Naive thymus-derived CD4-positive, alpha-beta T cell (primary cell): ENCODE results near the gene SYT15B. TPM values are rescaled to one million over a fixed set of nuclear protein-coding genes. Genes with fewer than 3 reads are reported as not detected.
"Not testable (repeated sequence)": the region's sequence is repeated elsewhere in the genome, so short reads cannot be mapped to it uniquely, and the experiment has no call there.

Source experiments
- ATAC-seq: fragments of 150-1000 bp; cut with Tn5 transposase; 2 replicates; pipeline ENCODE4 v1.10.0; 2021; ENCODE audit warnings: mild to moderate bottlenecking, moderate library complexity
- CTCF ChIA-PET: fragments of 350-600 bp; sonication (Branson Sonifier 250); formaldehyde crosslinking; loops from one replicate; lab custom pipeline; 2021; ENCODE audit warnings: antibody characterized with exemption; lab: Charles Lee
- POLR2A ChIA-PET: fragments of 350-600 bp; sonication (Branson Sonifier 250); formaldehyde crosslinking; loops from one replicate; lab custom pipeline; 2021; ENCODE audit warnings: antibody characterized with exemption, inconsistent platforms; lab: Charles Lee
- DNase-seq, 9 donors: peaks; one replicate each; pipeline versions ENCODE4 v3.0.0 to v3.0.0-alpha.2; 2020 to 2022; ENCODE audit warnings: mixed read lengths in 1 of 9
- H3K27ac ChIP-seq: one replicate; pipeline ENCODE4 v1.7.0; 2013; ENCODE audit warnings: mild to moderate bottlenecking, low read depth, low read length, moderate library complexity
- H3K27me3 ChIP-seq, 2 donors: one replicate each; pipeline ENCODE4 v1.7.0; 2013; ENCODE audit warnings: low read length in 2 of 2, mild to moderate bottlenecking in 2 of 2, moderate library complexity in 2 of 2; ENCODE audit not compliant: control insufficient read depth in 2 of 2, insufficient read depth in 2 of 2
- H3K36me3 ChIP-seq, 3 experiments: 1 replicate in 2 of 3; 2 replicates in 1 of 3; pipeline ENCODE4 v1.7.0; 2013; ENCODE audit warnings: low read length in 3 of 3, mild to moderate bottlenecking in 3 of 3, moderate library complexity in 1 of 3; ENCODE audit not compliant: insufficient read depth in 3 of 3, control insufficient read depth in 2 of 3
- H3K4me1 ChIP-seq, 2 donors: one replicate each; pipeline ENCODE4 v1.7.0; 2013; ENCODE audit warnings: low read length in 2 of 2, mild to moderate bottlenecking in 2 of 2, moderate library complexity in 1 of 2; ENCODE audit not compliant: control insufficient read depth in 2 of 2, insufficient read depth in 2 of 2
- H3K4me3 ChIP-seq: 2 replicates; pipeline ENCODE4 v1.7.0; 2013; ENCODE audit warnings: mild to moderate bottlenecking, low read length
- H3K9me3 ChIP-seq, 3 experiments: 1 replicate in 2 of 3; 2 replicates in 1 of 3; pipeline ENCODE4 v1.7.0; 2013; ENCODE audit warnings: low read length in 3 of 3; ENCODE audit not compliant: control insufficient read depth in 2 of 3
- H3K27ac Mint-ChIP-seq, 9 donors: one replicate each; pipeline ENCODE4 v1.8.0; 2020 to 2022; ENCODE audit warnings: mixed read lengths in 9 of 9, mild to moderate bottlenecking in 8 of 9, moderate library complexity in 5 of 9, inconsistent platforms in 2 of 9
- H3K27me3 Mint-ChIP-seq, 5 donors: one replicate each; pipeline ENCODE4 v1.8.0; 2021 to 2022; ENCODE audit warnings: mixed read lengths in 5 of 5, mild to moderate bottlenecking in 1 of 5
- H3K36me3 Mint-ChIP-seq, 5 donors: one replicate each; pipeline ENCODE4 v1.8.0; 2020 to 2022; ENCODE audit warnings: mixed read lengths in 5 of 5, mild to moderate bottlenecking in 3 of 5, inconsistent platforms in 1 of 5
- H3K4me1 Mint-ChIP-seq, 7 donors: one replicate each; pipeline ENCODE4 v1.8.0; 2020 to 2022; ENCODE audit warnings: mixed read lengths in 7 of 7, mild to moderate bottlenecking in 3 of 7, inconsistent platforms in 1 of 7
- H3K4me3 Mint-ChIP-seq, 10 donors: one replicate each; pipeline ENCODE4 v1.8.0; 2020 to 2022; ENCODE audit warnings: mild to moderate bottlenecking in 10 of 10, mixed read lengths in 10 of 10, moderate library complexity in 6 of 10, inconsistent platforms in 2 of 10
- H3K9me3 Mint-ChIP-seq, 11 donors: one replicate each; pipeline ENCODE4 v1.8.0; 2020 to 2022; ENCODE audit warnings: mixed read lengths in 11 of 11, mild to moderate bottlenecking in 4 of 11, inconsistent platforms in 1 of 11, moderate library complexity in 1 of 11
- intact Hi-C, 2 donors: fragments of 100-400 bp; cut with micrococcal nuclease; formaldehyde crosslinking; loops; one replicate each; pipeline ENCODE4 v1.15.1; 2023
- polyA plus RNA-seq, 2 donors: library from polyadenylated mRNA; unstranded; fragments of 300-500 nt; fragmentation: Illumina TruSeq; gene quantifications; one replicate each; pipeline ENCODE4 v1.2.3, GENCODE V29; 2021
- total RNA-seq, 6 experiments: library from RNA in 5 of 6; stranded (reverse) in 5 of 6; gene quantifications; 1 replicate in 5 of 6; 2 replicates in 1 of 6; pipeline ENCODE4 v1.2.3 and lab custom pipeline; 2021 to 2026

SYT15B gene
- total RNA-seq (under 1 TPM in 3 of 5 experiments, not detected in 2; 0.12 to 0.24 (median 0.17) TPM), polyA plus RNA-seq (not detected), total RNA-seq (lab: John Stamatoyannopoulos, UW) (not detected)

DNA sequence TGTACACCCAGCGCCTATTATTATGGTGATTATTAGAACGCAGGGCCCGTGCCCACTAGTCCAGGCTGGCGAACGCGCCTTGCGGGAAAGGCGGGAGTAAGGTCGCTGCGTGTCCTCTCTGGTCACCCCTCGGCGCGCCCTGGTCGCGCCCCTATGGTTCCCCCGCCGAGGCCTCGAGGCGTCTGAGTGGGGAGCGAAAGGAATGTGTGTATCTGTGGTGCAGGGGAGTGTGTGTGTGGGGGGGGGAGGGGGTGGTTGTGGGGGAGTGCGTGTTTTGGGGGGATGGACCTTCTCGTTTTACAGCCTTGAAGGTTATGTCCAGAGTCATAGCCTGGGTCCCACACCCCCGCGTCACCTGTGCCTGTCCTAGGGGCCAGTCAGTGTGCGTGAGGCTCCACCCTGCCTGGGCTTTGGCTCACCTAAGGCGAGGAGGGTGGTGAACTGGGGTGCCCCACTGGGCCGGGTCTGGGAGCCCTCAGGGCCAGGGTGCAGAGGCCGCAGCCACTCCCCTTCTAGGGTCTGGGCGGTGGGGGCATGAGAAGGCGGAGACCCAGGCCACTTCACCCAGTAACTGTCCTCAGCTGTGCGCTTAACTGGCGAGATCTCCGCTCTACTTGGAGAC is at the start of gene SYT15B:
Gene SYT15B (minus strand): TSS at position 39 of the 622 bp plus-strand sequence. CDS start 952 bp downstream, outside the sequence.
- intact Hi-C loops, H3K9me3 Mint-ChIP-seq, H3K27ac Mint-ChIP-seq, H3K36me3 Mint-ChIP-seq, H3K4me1 Mint-ChIP-seq, H3K9me3 ChIP-seq, H3K27me3 Mint-ChIP-seq, H3K4me3 Mint-ChIP-seq, POLR2A ChIA-PET, ATAC-seq, CTCF ChIA-PET, H3K4me1 ChIP-seq, H3K27me3 ChIP-seq, DNase-seq, H3K36me3 ChIP-seq, H3K27ac ChIP-seq, H3K4me3 ChIP-seq: not testable (repeated sequence)

DNA sequence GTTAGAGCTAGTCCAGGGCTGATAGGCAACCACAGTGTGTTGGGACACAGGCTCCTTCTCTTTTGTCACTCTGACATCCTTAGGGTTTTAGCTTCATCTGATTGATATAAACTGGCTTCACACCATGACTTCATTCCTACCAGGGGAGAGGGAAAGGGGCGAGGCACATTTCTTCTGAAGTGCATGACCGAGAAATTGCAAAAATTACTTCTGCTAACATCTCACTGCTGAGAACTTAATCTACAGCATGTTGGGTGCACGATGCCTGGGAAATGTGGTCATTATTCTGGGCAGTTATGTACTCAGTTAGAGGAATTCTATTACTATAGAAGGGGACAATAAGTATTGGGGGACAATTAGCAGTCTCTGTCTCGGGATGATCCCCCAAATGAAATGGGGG is 16.2 kb upstream of the SYT15B start:
- CTCF ChIA-PET, H3K9me3 Mint-ChIP-seq, H3K4me1 Mint-ChIP-seq, H3K4me3 ChIP-seq, H3K27me3 ChIP-seq, H3K27me3 Mint-ChIP-seq, H3K4me1 ChIP-seq, H3K4me3 Mint-ChIP-seq, POLR2A ChIA-PET, H3K27ac Mint-ChIP-seq, H3K27ac ChIP-seq, H3K36me3 ChIP-seq, ATAC-seq, intact Hi-C loops, DNase-seq, H3K9me3 ChIP-seq, H3K36me3 Mint-ChIP-seq: not testable (repeated sequence)

DNA sequence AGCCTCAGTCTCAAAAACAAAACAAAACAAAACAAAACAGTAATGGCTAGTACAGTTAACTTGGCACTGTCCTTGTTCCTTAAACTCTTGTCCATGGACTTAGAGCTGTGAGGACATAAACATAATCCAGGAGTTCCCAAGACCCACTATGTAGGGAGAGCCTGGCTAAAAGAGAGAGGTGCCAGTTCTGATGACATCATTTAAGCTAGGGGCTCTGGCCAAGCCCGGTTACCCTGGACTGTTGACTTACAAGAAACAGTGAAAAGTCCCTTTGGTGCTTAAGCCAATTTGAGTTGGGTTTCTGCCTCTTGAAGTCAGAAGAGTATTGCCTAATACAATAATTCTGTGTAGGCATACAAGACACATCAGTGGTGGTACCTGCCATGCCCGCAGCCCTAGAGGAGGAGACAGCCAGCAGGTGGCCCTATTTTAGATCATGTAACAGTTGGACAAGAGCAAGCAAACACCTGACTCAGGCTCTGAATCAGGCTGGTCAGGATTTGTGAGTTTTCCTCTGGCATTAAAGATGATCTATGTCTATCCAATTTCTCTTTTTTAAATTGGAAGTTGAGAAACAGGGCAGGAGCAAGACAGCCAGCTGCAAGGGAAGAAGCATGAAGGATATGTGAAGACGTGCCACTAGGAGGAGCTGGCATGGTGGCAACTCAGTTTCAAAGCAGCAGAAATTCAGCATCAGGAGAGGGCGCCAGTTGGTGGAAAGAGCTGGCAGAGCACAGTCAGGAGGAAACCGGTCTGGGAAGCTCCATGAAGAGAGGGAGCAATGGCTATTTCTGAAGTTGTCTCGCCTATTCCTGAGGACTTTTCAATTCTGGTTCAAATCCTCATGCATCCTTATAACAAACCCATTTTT is 12.2 kb upstream of the SYT15B start:
- H3K4me3 Mint-ChIP-seq, H3K27ac Mint-ChIP-seq, POLR2A ChIA-PET, H3K9me3 ChIP-seq, H3K36me3 ChIP-seq, intact Hi-C loops, H3K36me3 Mint-ChIP-seq, H3K4me1 ChIP-seq, H3K4me1 Mint-ChIP-seq, H3K27ac ChIP-seq, H3K4me3 ChIP-seq, CTCF ChIA-PET, H3K27me3 ChIP-seq, H3K27me3 Mint-ChIP-seq, H3K9me3 Mint-ChIP-seq: not testable (repeated sequence)
- DNase-seq (peak in 2 of 9 donors; percentile 11), ATAC-seq (peak; percentile 52)

DNA sequence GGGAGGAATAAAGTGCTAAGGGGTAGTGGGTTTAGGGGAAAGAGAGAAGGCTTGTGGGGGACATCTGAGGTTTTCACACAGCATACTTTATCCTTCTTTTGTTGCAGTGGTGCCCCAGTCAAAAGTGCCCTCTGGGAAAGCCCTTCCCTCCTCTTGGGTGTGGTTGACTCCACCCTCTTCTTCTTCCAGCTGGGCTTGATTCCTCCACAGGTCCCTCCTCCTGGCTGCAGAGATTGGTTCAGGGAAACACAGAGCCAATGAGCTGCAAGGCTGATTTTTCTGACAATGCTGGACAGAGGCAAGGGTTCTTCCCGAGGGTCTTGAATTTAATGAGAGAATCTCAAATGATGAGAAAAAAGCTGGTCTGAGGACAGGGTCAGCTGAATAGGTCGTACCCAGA is 7.4 kb upstream of the SYT15B start:
- H3K27me3 ChIP-seq, H3K4me1 Mint-ChIP-seq, DNase-seq, H3K4me3 ChIP-seq, CTCF ChIA-PET, H3K4me1 ChIP-seq, POLR2A ChIA-PET, H3K9me3 Mint-ChIP-seq, intact Hi-C loops, H3K36me3 Mint-ChIP-seq, ATAC-seq, H3K9me3 ChIP-seq, H3K4me3 Mint-ChIP-seq, H3K27me3 Mint-ChIP-seq, H3K36me3 ChIP-seq, H3K27ac ChIP-seq, H3K27ac Mint-ChIP-seq: not testable (repeated sequence)

DNA sequence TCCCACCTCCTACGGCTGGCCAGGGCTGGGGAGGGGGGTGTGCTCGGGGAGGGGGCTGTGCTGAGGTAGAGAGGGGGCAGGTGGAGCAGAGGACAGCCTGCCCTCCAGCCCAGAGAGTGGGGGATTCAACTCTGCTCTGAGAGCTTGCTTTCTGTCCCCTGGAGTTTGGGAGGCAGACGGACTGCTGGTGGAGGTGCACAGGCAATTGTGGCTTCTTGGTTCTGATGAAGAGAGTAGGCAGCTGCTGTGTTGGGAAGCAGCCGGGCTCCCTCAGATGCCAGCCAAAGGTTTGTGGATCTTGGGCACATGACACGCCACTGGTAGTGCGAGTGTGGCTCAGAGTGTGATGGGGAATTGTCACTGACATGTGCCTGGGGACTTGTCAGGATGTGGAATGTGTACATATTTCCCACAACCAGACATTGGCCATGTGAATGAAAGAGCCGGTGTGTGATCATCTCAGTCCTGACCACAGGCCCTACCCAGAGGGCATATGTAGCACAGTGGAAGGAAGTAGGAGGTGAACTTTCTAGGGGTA is 5.3 kb upstream of the SYT15B start:
- H3K36me3 Mint-ChIP-seq, H3K4me1 ChIP-seq, H3K36me3 ChIP-seq, ATAC-seq, POLR2A ChIA-PET, H3K27me3 ChIP-seq, H3K27me3 Mint-ChIP-seq, H3K9me3 ChIP-seq, H3K4me3 ChIP-seq, intact Hi-C loops, H3K27ac ChIP-seq, H3K9me3 Mint-ChIP-seq, H3K27ac Mint-ChIP-seq, H3K4me3 Mint-ChIP-seq, CTCF ChIA-PET, H3K4me1 Mint-ChIP-seq, DNase-seq: not testable (repeated sequence)

DNA sequence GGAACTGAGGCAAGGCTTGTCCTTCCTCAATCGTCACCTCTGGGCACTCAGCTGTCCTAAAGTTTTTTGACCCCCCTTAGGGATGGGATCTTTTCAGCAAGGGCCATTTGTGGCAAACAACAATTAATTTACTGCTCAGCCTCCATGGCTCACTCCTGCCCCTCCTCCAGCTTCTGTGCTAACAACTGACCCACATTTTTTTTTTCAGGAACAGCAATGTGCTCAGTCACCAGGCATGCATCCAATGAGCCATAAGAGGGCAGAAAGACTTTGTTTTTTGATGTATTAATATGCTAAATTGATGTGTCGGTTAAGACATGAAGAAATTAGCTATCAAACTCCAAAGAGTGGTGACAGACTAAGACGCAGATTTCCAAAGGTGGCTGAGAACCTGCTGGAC is 4.7 kb upstream of the SYT15B start:
- H3K9me3 ChIP-seq, POLR2A ChIA-PET, H3K36me3 Mint-ChIP-seq, H3K4me1 Mint-ChIP-seq, H3K27ac Mint-ChIP-seq, H3K9me3 Mint-ChIP-seq, ATAC-seq, H3K36me3 ChIP-seq, H3K4me3 Mint-ChIP-seq, H3K4me1 ChIP-seq, H3K27me3 Mint-ChIP-seq, DNase-seq, H3K4me3 ChIP-seq, intact Hi-C loops, H3K27me3 ChIP-seq, H3K27ac ChIP-seq, CTCF ChIA-PET: not testable (repeated sequence)

DNA sequence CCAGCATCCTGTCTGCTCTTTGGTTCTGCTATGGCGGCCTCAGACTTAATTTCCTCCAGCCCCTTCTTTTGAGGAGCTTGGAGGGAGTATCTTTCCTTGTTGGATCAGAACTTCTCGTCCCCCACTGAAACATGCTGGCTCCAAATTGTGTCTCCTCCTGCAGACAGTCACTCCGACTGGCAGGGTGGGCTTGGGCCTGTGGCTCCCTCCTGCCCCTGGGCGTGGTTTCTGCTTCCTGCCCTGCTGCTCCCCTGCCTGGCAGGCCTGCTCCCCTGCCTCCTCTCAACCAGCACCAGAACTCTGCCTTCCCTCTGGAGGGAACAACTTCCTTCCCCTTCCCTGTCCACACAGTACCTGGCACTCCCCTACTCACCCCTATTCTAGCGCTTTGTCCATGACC is 3.8 kb upstream of the SYT15B start:
- H3K36me3 Mint-ChIP-seq, H3K9me3 Mint-ChIP-seq, H3K4me3 ChIP-seq, DNase-seq, H3K4me1 ChIP-seq, H3K9me3 ChIP-seq, ATAC-seq, H3K27me3 Mint-ChIP-seq, H3K27ac ChIP-seq, H3K4me3 Mint-ChIP-seq, H3K27me3 ChIP-seq, H3K4me1 Mint-ChIP-seq, CTCF ChIA-PET, intact Hi-C loops, POLR2A ChIA-PET, H3K27ac Mint-ChIP-seq, H3K36me3 ChIP-seq: not testable (repeated sequence)
